Activated B cell treated with CpG ODN at 0.5 μM for 24 hours (primary cell): Measurements from ENCODE around the gene ALK. TPM values are rescaled to one million over a fixed set of nuclear protein-coding genes. Genes with fewer than 3 reads are reported as not detected.

Source experiments
- ATAC-seq: fragments of 200-7000 bp; cut with Tn5 transposase; one replicate; pipeline ENCODE4 v1.10.0; 2021; ENCODE audit warnings: low read depth, mild to moderate bottlenecking, moderate library complexity
- CTCF ChIA-PET: fragments of 350-600 bp; sonication (Branson Sonifier 250); formaldehyde crosslinking; loops from one replicate; lab custom pipeline; 2021; ENCODE audit warnings: antibody characterized with exemption; lab: Charles Lee
- POLR2A ChIA-PET: fragments of 350-600 bp; sonication (Branson Sonifier 250); formaldehyde crosslinking; loops from one replicate; lab custom pipeline; 2021; ENCODE audit warnings: antibody characterized with exemption; lab: Charles Lee
- DNase-seq: peaks from one replicate; pipeline ENCODE4 v3.0.0; 2022
- H3K27ac Mint-ChIP-seq: one replicate; pipeline ENCODE4 v1.8.0; 2020; ENCODE audit warnings: mixed read lengths
- H3K27me3 Mint-ChIP-seq: one replicate; pipeline ENCODE4 v1.8.0; 2021; ENCODE audit warnings: mixed read lengths
- H3K36me3 Mint-ChIP-seq: one replicate; pipeline ENCODE4 v1.8.0; 2021; ENCODE audit warnings: low read depth, mixed read lengths
- H3K4me1 Mint-ChIP-seq: one replicate; pipeline ENCODE4 v1.8.0; 2021; ENCODE audit warnings: mixed read lengths
- H3K4me3 Mint-ChIP-seq: one replicate; pipeline ENCODE4 v1.8.0; 2020; ENCODE audit warnings: mild to moderate bottlenecking, mixed read lengths
- H3K9me3 Mint-ChIP-seq: one replicate; pipeline ENCODE4 v1.8.0; 2020; ENCODE audit warnings: mixed read lengths
- CTCF ChIP-seq: fragments of 200-600 bp; IDR thresholded peaks from one replicate; pipeline ENCODE4 v1.8.0; 2022; ENCODE audit warnings: antibody characterized with exemption, mild to moderate bottlenecking
- intact Hi-C: fragments of 100-400 bp; cut with micrococcal nuclease; formaldehyde crosslinking; loops from one replicate; pipeline ENCODE4 v1.15.1; 2024
- total RNA-seq: library from RNA; stranded (reverse); gene quantifications from 2 replicates; pipeline ENCODE4 v1.2.3, GENCODE V29; 2022

Gene ALK
- total RNA-seq, 1 donor from 2014 or later: not detected

- Mint-ChIP-seq H3K9me3 (no peaks in the 10 kb centered on the region), H3K36me3 (no peaks in the 10 kb centered on the region), H3K27me3 (peaks cover 2% of the 10 kb centered on the region), H3K4me1 (no peaks in the 10 kb centered on the region), H3K4me3 (no peak overlapping the region), H3K27ac (no peak overlapping the region)
- DNase-seq (peak; percentile 1), ATAC-seq (no peak)
- intact Hi-C loops: no loop called here
- no peak for TF ChIP-seq CTCF
- CTCF ChIA-PET: no interaction called here
- POLR2A ChIA-PET: no interaction called here
These were observed 697.3 kb downstream of the ALK start for GRCh38 chr2:29223851-29224692.

GRCh38 chr2:29223257-29223656 is 698.1 kb downstream of the ALK start:
- Mint-ChIP-seq H3K36me3 (no peaks in the 10 kb centered on the region), H3K4me1 (no peaks in the 10 kb centered on the region), H3K9me3 (no peaks in the 10 kb centered on the region), H3K27ac (no peak overlapping the region), H3K4me3 (no peak overlapping the region), H3K27me3 (peaks cover 2% of the 10 kb centered on the region)
- no peak for TF ChIP-seq CTCF
- no peak for ATAC-seq
- ChIA-PET CTCF (no interaction called here), POLR2A (no interaction called here)
- intact Hi-C loops: no loop called here
- DNase-seq: no peak

- ATAC-seq: no peak
- Mint-ChIP-seq H3K4me3 (no peak overlapping the region), H3K27me3 (peaks cover 2% of the 10 kb centered on the region), H3K36me3 (no peaks in the 10 kb centered on the region), H3K27ac (no peak overlapping the region), H3K4me1 (no peaks in the 10 kb centered on the region), H3K9me3 (no peaks in the 10 kb centered on the region)
- TF ChIP-seq CTCF: no peak
- ChIA-PET POLR2A (no interaction called here), CTCF (no interaction called here)
- DNase-seq: no peak
- intact Hi-C loops: no loop called here
These were observed 698.8 kb downstream of the ALK start for GRCh38 chr2:29222381-29223179.

GRCh38 chr2:29220506-29221270 is 700.7 kb downstream of the ALK start:
- no peaks in the 10 kb centered on the region for H3K36me3 Mint-ChIP-seq
- POLR2A ChIA-PET: no interaction called here
- H3K27me3 Mint-ChIP-seq: peaks cover 2% of the 10 kb centered on the region
- H3K27ac Mint-ChIP-seq: no peak overlapping the region
- no peak overlapping the region for H3K4me3 Mint-ChIP-seq
- DNase-seq: no peak
- ATAC-seq: no peak
- no peaks in the 10 kb centered on the region for H3K4me1 Mint-ChIP-seq
- CTCF ChIA-PET: no interaction called here
- no peaks in the 10 kb centered on the region for H3K9me3 Mint-ChIP-seq
- no peak for TF ChIP-seq CTCF
- intact Hi-C loops: no loop called here
